GM12892 (cell line): ENCODE results near the gene MT1A.

Experiments
- DNase-seq: peaks from one replicate; pipeline ENCODE4 v3.0.0; 2011; ENCODE audit not compliant: insufficient read length
- FAIRE-seq: peaks from 2 replicates; lab custom pipeline; 2011; peaks lifted over from hg19 to GRCh38; lab: Jason Lieb, UNC
- POLR2A ChIP-seq: IDR thresholded peaks from 2 replicates; pipeline ENCODE4 v1.6.1; 2011; ENCODE audit warnings: low read depth, low read length, control low read depth
- POLR2AphosphoS5 ChIP-seq: IDR thresholded peaks from 2 replicates; pipeline ENCODE4 v1.6.1; 2011; ENCODE audit warnings: low read depth, low read length, control low read depth
- TAF1 ChIP-seq: IDR thresholded peaks from 2 replicates; pipeline ENCODE4 v1.6.1; 2011; ENCODE audit warnings: low read depth, mild to moderate bottlenecking, control low read depth, low read length, borderline replicate concordance

MT1A gene

DNA sequence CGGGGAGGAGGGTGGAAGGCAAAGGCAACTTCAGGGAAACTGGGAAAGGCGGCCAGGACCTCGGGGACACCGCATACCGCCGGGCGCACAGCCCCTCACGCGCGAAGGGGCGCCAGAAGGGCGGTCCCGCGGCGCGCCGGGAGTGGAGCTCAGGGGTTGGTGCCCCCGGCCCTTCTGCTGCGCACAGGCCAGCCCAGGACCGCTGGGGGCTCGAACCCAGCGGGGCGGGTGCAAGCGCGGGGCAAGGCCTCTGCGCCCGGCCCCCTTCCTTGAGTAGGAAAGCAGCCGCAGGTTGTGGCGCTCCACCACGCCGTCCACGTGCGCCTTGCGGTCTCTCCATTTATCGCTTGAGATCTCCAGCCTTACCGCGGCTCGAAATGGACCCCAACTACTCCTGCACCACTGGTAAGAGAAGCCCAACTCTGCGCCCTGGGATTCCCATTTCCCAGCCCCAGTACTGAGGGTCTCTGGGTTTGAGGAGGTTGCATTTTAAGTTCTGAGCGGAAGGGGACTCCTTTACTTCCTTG is 3.0 kb upstream of the MT1A start:
- TF ChIP-seq POLR2AphosphoS5 = no peak
- TF ChIP-seq TAF1 = no peak
- no peak for TF ChIP-seq POLR2A
- DNase-seq (no peak), FAIRE-seq (no peak)

DNA sequence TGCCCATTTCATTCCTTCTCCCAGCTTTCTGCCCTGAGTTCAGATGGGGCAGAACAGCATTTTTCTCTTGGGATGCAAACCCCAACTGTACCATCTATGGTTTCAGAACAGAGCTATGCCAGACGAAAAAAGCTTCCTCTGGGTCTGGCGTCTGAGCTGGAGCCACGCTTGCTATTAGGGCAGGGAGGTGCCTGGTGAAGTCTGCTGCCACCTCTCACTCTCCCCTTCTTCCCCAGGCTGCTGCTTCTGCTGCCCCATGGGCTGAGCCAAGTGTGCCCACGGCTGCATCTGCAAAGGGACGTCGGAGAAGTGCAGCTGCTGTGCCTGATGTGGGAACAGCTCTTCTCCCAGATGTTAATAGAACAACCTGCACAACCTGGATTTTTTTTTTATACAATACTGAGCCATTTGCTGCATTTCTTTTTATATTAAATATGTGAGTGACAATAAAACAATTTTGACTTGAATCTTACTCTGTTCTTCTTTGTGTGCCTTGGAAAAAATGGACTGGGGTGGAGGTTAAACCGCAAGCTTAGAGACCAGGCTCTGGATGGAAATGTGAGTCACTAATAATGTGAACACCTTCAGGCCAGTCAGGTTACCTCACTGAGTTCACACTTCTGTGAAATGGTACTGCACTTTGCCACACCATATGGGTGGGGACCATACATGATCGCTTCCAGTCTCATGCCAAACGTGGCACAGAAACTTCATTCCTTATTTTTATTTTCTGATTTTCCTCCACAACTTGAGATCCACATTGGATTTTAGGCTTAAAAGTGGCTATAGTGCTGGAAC is 1.7 kb upstream of the MT1A start:
- no peak for FAIRE-seq
- TF ChIP-seq POLR2AphosphoS5 = no peak
- TF ChIP-seq TAF1 = no peak
- TF ChIP-seq POLR2A = no peak
- DNase-seq = no peak

DNA sequence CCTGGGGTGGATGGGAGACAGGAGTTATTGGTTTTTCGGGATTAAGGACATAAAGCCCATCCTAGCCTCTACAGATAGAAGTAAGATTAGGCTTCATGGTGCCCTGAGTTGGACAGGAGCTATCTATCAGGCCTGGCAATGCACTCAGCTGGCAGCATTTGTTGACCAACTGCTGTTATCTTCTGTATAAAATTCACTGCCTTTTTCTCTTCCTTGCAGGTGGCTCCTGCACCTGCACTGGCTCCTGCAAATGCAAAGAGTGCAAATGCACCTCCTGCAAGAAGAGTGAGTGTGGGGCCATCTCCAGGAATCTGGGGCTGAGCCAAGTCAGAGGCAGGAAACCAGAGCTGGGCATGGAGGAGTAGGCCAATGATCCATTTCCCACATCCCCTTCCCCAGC is 579 bp downstream of the MT1A start:
- FAIRE-seq = no peak
- TF ChIP-seq POLR2A (no peak), POLR2AphosphoS5 (no peak), TAF1 (no peak)
- no peak for DNase-seq

DNA sequence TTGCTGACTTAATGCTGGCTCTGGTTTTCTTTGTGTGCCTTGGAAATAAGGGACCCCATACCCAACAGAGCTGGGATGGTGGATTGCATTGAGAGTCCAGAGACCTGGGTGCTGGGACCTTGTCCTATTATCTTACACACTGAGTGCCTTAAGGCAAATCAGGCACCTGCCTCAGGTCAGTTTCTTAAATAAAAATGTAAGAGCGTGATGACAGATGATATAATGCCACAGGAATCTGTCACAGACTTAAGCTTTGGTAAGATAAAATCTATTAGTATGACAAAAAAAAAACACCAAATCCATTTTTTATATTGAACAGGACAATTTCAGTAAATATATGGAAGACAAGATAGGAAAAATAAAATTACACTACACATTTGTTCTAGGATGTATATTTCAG is 1.6 kb downstream of the MT1A start:
- no peak for FAIRE-seq
- TF ChIP-seq TAF1 (no peak), POLR2AphosphoS5 (no peak), POLR2A (no peak)

DNA sequence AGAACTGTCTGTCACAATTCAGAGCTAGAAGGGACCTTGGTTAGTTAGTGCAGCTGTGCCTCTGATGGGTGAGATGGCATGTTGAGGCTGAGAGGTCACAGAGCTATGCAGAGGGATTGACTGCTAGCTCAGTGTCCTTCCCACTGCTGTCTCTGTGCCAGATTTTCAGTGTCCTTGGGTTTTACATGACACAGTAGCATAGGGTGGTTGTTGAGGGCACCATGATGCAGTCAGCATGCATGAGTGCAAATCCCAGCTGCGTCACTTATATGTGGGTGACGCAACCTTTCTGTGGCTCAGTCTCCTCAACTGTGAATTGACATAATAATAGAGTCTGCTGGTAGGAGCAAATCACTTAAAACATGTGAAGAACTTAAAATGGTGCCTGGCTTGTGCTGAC is 2.7 kb downstream of the MT1A start:
- DNase-seq (no peak), FAIRE-seq (no peak)
- no peak for TF ChIP-seq TAF1
- TF ChIP-seq POLR2AphosphoS5 = no peak
- TF ChIP-seq POLR2A = no peak

More for the DNA sequence above, 1.6 kb downstream of the MT1A start:
- DNase-seq = no peak

DNA sequence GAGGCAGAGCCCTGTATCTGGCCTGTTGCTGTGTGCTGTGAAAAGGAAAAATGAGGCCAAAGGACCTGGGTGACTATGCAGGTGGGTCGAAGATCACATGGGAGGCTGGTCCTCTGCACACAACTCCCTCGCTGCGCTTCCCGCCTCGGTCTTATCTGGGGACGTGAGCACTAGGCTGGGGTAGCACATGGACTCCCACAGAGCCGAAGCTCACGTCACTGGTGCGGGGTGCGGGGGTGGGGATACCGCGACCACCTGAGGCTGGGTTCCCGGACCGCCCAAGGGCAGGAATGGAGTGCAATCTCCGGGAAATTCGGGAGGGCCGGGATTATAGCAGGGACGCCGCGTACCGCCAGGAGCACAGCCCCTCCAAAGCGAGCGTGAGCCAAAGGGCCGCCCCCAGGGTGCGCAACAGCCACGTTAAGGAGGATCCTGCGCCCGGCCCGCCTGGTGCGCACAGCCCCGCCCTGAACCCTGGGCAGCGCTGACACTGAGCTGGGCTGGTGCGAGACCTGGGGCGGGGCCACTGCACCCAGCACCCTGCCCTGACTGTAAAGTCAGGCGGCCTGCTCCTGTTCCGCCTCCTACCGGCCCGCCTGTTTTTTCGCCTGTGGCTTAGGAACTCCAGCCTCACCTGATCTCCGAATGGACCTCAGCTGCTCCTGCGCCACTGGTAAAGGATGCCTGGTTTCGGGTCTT is 4.8 kb downstream of the MT1A start:
- TF ChIP-seq POLR2AphosphoS5 (no peak), POLR2A (no peak), TAF1 (no peak)
- FAIRE-seq (no peak), DNase-seq (no peak)

DNA sequence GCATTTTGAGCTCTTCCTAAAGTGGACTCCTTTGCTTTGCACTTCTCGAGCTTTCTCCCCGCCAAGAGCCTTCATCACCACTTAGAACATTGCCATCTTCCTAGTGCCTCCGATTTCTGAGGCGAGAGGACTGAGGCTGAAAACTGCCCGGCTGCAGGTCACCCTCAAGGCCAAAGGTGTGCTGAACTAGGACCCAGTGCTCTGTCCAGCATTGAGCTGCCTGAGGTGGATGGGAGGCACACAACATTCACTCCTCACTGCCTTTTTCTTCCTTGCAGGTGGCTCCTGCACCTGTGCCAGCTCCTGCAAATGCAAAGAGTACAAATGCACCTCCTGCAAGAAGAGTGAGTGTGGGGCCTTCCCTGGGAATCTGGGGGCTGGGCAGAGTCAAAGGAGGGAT is 5.4 kb downstream of the MT1A start:
- FAIRE-seq (no peak), DNase-seq (no peak)
- TF ChIP-seq POLR2AphosphoS5 (no peak), POLR2A (no peak), TAF1 (no peak)

DNA sequence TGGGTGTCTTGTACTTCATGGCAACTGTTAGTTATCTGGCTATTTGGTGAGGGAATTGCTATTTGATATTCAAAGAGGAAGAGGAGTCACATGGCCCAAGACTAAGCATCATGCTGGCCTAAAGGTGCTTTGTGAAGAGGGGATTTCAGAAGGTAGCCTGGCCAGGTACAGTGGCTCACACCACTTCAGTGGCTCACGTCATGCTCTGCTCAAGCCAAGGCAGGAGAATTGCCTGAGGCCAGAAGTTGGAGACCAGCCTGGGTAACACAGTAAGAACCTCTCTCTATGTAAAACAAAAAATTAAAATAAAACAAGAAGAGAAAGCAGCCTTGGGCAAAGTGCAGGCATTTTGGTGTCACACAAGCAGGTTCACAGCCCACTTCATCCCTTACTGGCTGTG is 6.8 kb downstream of the MT1A start:
- FAIRE-seq = no peak
- DNase-seq = no peak
- TF ChIP-seq POLR2AphosphoS5 = no peak
- no peak for TF ChIP-seq TAF1
- no peak for TF ChIP-seq POLR2A

DNA sequence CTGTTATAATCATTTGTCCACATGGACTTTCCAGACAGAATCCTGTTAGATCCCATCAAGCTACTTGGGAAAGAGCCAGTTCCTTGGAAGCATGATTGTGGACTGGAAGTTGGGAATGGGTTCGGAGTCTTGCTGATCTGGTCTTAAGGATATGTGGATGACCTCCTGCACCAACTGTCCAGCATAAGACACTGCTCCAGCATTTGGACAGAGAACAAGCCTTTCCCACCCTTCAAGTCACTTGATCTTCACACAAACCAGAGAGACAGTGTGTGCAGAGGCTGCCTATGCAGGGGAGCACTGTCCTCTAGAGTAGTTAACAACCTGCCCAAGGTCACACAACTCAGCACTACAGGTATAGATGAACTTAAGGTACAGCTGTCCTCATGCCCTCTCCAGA is 7.4 kb downstream of the MT1A start:
- TF ChIP-seq TAF1 = no peak
- no peak for TF ChIP-seq POLR2AphosphoS5
- TF ChIP-seq POLR2A = no peak
- DNase-seq (no peak), FAIRE-seq (no peak)

DNA sequence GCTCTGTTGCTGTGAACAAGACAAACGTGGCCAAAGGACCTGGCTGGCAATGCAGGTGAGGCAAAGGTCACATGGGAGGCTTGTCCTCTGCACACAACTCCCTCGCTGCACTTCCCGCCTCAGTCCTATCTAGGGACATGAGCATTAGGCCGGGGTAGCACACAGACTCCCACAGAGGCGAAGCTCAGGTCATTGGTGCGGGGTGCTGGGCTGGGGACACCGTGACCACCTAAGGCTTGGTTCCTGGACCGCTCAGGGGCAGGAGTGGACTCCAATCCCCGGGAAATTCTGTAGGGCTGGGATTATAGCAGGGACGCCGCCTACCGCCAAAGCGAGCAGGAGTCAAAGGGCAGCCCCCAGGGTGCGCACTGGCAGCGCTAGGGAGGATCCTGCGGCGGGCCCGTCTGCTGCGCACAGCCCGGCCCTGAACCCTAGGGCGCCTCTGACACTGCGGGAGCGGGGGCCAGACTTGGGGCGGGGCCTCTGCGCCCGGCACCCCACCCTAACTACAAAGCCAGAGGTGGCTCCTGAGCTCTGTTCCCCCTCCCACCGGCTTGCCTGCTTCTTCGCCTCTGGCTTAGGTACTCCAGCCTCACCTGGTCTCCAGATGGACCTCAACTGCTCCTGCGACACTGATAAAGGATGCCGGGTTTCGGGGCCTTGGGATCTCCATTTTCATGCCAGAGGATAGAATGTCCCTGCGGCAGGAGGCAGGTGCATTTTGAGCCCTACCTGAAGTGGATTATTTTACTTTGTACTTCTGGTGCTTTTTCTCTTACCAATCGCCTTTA is 9.4 kb downstream of the MT1A start:
- FAIRE-seq (no peak), DNase-seq (no peak)
- no peak for TF ChIP-seq POLR2AphosphoS5
- no peak for TF ChIP-seq TAF1
- TF ChIP-seq POLR2A = no peak

DNA sequence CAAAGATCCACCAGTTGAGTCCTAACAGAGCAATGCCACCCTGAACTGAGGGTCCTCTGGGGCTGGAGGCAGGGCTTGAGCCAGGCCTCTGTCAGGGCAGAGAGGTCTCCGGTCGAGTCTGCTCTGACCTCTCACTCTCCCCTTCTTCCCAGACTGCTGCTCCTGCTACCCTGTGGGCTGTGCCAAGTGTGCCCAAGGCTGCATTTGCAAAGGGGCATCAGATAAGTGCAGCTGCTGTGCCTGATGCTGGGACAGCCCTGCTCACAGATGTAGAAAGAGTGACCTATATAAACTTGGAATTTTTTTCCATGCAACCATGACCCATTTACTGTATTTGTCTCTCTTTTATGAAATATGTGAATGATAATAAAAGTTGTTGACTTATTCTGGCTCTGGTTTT is 10.8 kb downstream of the MT1A start:
- DNase-seq (no peak), FAIRE-seq (no peak)
- TF ChIP-seq TAF1 (no peak), POLR2A (no peak), POLR2AphosphoS5 (no peak)
